Activated CD4-positive, alpha-beta T cell treated with anti-CD3 and anti-CD28 coated beads, Interleukin-2, Interleukin-6, amounts not matched to agents 100 ng/mL and 50 ng/mL, durations not matched to agents 16 hours and 8 hours (primary cell): ENCODE measurements around the gene MAGI3.
A peak's percentile ranks its signal among the peaks of the same experiment; 100 is the strongest.
"Not testable (repeated sequence)": the region's sequence is repeated elsewhere in the genome, so short reads cannot be mapped to it uniquely, and the experiment has no call there.

Source experiments
- DNase-seq: peaks from one replicate; pipeline ENCODE4 v3.0.0-alpha.2; 2020

Gene MAGI3

GRCh38 chr1:113587475-113587874 lies 197.2 kb downstream of the MAGI3 start:
- DNase-seq: no peak

GRCh38 chr1:113592230-113592629 lies 201.9 kb downstream of the MAGI3 start:
- DNase-seq: no peak

- DNase-seq: no peak
These were observed 203.4 kb downstream of the MAGI3 start for GRCh38 chr1:113593550-113594297.

- DNase-seq: not testable (repeated sequence)
These were observed 214.2 kb downstream of the MAGI3 start for GRCh38 chr1:113604466-113604865.

- no peak for DNase-seq
These were observed 214.8 kb downstream of the MAGI3 start for GRCh38 chr1:113605146-113605545.

GRCh38 chr1:113608399-113608798 lies 218.1 kb downstream of the MAGI3 start:
- no peak for DNase-seq

GRCh38 chr1:113610372-113610771 lies 220.1 kb downstream of the MAGI3 start:
- no peak for DNase-seq

GRCh38 chr1:113615425-113615824 lies 225.1 kb downstream of the MAGI3 start:
- peak; percentile 6 for DNase-seq

GRCh38 chr1:113616156-113616555 lies 225.8 kb downstream of the MAGI3 start:
- DNase-seq: no peak

GRCh38 chr1:113617438-113618141 lies 227.3 kb downstream of the MAGI3 start:
- DNase-seq: peak; percentile 5

- DNase-seq: no peak
These were observed 238.7 kb downstream of the MAGI3 start for GRCh38 chr1:113628997-113629396.

GRCh38 chr1:113630340-113631327 lies 240.3 kb downstream of the MAGI3 start:
- DNase-seq: no peak

- DNase-seq: no peak
These were observed 251.1 kb downstream of the MAGI3 start for GRCh38 chr1:113641396-113641795.

GRCh38 chr1:113647164-113647563 lies 256.8 kb downstream of the MAGI3 start:
- DNase-seq: no peak

GRCh38 chr1:113648478-113648877 lies 258.2 kb downstream of the MAGI3 start:
- DNase-seq: no peak

GRCh38 chr1:113652771-113653170 lies 262.5 kb downstream of the MAGI3 start:
- DNase-seq: no peak

- no peak for DNase-seq
These were observed 263.4 kb downstream of the MAGI3 start for GRCh38 chr1:113653741-113654140.

- DNase-seq: no peak
These were observed 264.6 kb downstream of the MAGI3 start for GRCh38 chr1:113654883-113655282.

- no peak for DNase-seq
These were observed 266.8 kb downstream of the MAGI3 start for GRCh38 chr1:113657126-113657525.

GRCh38 chr1:113657556-113658063 lies 267.3 kb downstream of the MAGI3 start:
- DNase-seq: no peak

- no peak for DNase-seq
These were observed 268.7 kb downstream of the MAGI3 start for GRCh38 chr1:113659035-113659434.

GRCh38 chr1:113659556-113659955 lies 269.2 kb downstream of the MAGI3 start:
- DNase-seq: no peak

GRCh38 chr1:113660088-113660487 lies 269.8 kb downstream of the MAGI3 start:
- no peak for DNase-seq
